Stimulated activated CD4-positive, alpha-beta T cell treated with anti-CD3 and anti-CD28 coated beads, Interleukin-2, amount 100 ng/mL, for 4 hours (primary cell): ENCODE results near the gene BLOC1S1.
"Not testable (repeated sequence)": the region's sequence is repeated elsewhere in the genome, so short reads cannot be mapped to it uniquely, and the experiment has no call there.

Experiments
- DNase-seq: peaks from one replicate; pipeline ENCODE4 v3.0.0-alpha.2; 2020; ENCODE audit warnings: low read depth

Gene BLOC1S1

GRCh38 chr12:55745361-55746173 is 29.7 kb downstream of the BLOC1S1 start:
- no peak for DNase-seq

GRCh38 chr12:55746174-55746912 is 30.5 kb downstream of the BLOC1S1 start:
- no peak for DNase-seq

GRCh38 chr12:55746913-55747231 is 31.0 kb downstream of the BLOC1S1 start:
- no peak for DNase-seq

- no peak for DNase-seq
Measured at GRCh38 chr12:55748230-55748993, 32.6 kb downstream of the BLOC1S1 start.

GRCh38 chr12:55755246-55755645 is 39.4 kb downstream of the BLOC1S1 start:
- no peak for DNase-seq

- DNase-seq, result no peak
Measured at GRCh38 chr12:55757701-55758100, 41.9 kb downstream of the BLOC1S1 start.

GRCh38 chr12:55758575-55758974 is 42.7 kb downstream of the BLOC1S1 start:
- DNase-seq, result not testable (repeated sequence)

GRCh38 chr12:55760663-55761062 is 44.8 kb downstream of the BLOC1S1 start:
- DNase-seq, result no peak

GRCh38 chr12:55762646-55763045 is 46.8 kb downstream of the BLOC1S1 start:
- no peak for DNase-seq

GRCh38 chr12:55765736-55766290 is 50.0 kb downstream of the BLOC1S1 start:
- DNase-seq, result no peak

GRCh38 chr12:55767156-55767555 is 51.3 kb downstream of the BLOC1S1 start:
- no peak for DNase-seq
